OCI-LY1 (cell line): ENCODE data around the gene C16orf90.

Experiments used
- H2AFZ ChIP-seq: fragments of 200-600 bp; sonication (generic), shearing (Covaris generic); 2 replicates; pipeline ENCODE4 v1.6.0; 2014; ENCODE audit warnings: antibody characterized with exemption, mild to moderate bottlenecking, low read length
- H3F3A ChIP-seq: fragments of 200-600 bp; sonication (generic), shearing (Covaris generic); 2 replicates; pipeline ENCODE4 v1.6.0; 2014; ENCODE audit warnings: mild to moderate bottlenecking, antibody characterized with exemption, low read length, moderate library complexity; ENCODE audit not compliant: insufficient read depth
- H3K27ac ChIP-seq: fragments of 200-600 bp; sonication (generic); 2 replicates; pipeline ENCODE4 v1.5.1; 2014; ENCODE audit warnings: low read length, mixed run types, mild to moderate bottlenecking, low read depth; ENCODE audit not compliant: poor library complexity, severe bottlenecking
- H3K27me3 ChIP-seq: fragments of 200-600 bp; sonication (generic); 2 replicates; pipeline ENCODE4 v1.6.0; 2014; ENCODE audit warnings: antibody characterized with exemption, mild to moderate bottlenecking, low read length, moderate library complexity; ENCODE audit not compliant: insufficient read depth
- H3K36me3 ChIP-seq: fragments of 200-600 bp; sonication (generic); 2 replicates; pipeline ENCODE4 v1.6.1; 2014; ENCODE audit warnings: mild to moderate bottlenecking, antibody characterized with exemption, low read length, moderate library complexity, mixed read lengths; ENCODE audit not compliant: insufficient read depth
- H3K4me1 ChIP-seq: fragments of 200-600 bp; sonication (generic); 2 replicates; pipeline ENCODE4 v1.5.1; 2014; ENCODE audit warnings: mild to moderate bottlenecking, low read length, moderate library complexity; ENCODE audit not compliant: insufficient read depth, severe bottlenecking
- H3K4me2 ChIP-seq: fragments of 200-600 bp; sonication (generic), shearing (Covaris generic); 2 replicates; pipeline ENCODE4 v1.6.1; 2014; ENCODE audit warnings: low read length
- H3K4me3 ChIP-seq: fragments of 200-600 bp; sonication (generic); 2 replicates; pipeline ENCODE4 v1.5.1; 2014; ENCODE audit warnings: low read length, low read depth, mild to moderate bottlenecking, mixed read lengths; ENCODE audit not compliant: poor library complexity, severe bottlenecking
- H3K79me2 ChIP-seq: fragments of 200-600 bp; shearing (Covaris generic); 2 replicates; pipeline ENCODE4 v1.6.1; 2016; ENCODE audit warnings: mixed run types, low read length, mixed read lengths; ENCODE audit not compliant: insufficient read depth
- H3K9ac ChIP-seq: fragments of 200-600 bp; sonication (generic), shearing (Covaris generic); 2 replicates; pipeline ENCODE4 v1.6.1; 2014; ENCODE audit warnings: mild to moderate bottlenecking, low read length, mixed read lengths
- H3K9me2 ChIP-seq: fragments of 200-600 bp; sonication (generic), shearing (Covaris generic); 2 replicates; pipeline ENCODE4 v1.6.1; 2014; ENCODE audit warnings: low read depth, mild to moderate bottlenecking, low read length, mixed read lengths
- H3K9me3 ChIP-seq: fragments of 200-600 bp; shearing (Covaris generic); 2 replicates; pipeline ENCODE4 v1.6.1; 2014; ENCODE audit warnings: low read length, mixed read lengths
- H4K20me1 ChIP-seq: fragments of 200-600 bp; sonication (generic), shearing (Covaris generic); 2 replicates; pipeline ENCODE4 v1.6.0; 2016; ENCODE audit warnings: mild to moderate bottlenecking, low read length; ENCODE audit not compliant: insufficient read depth
- CTCF ChIP-seq: fragments of 200-600 bp; sonication (generic), shearing (Covaris generic); IDR thresholded peaks from 2 replicates; pipeline ENCODE4 v1.5.1; 2017; ENCODE audit warnings: mild to moderate bottlenecking, antibody characterized with exemption, low read length, moderate library complexity, mixed read lengths
- EZH2 ChIP-seq: fragments of 200-600 bp; sonication (generic), shearing (Covaris generic); IDR thresholded peaks from 2 replicates; pipeline ENCODE4 v1.8.0; 2017; ENCODE audit warnings: borderline replicate concordance, mixed run types, mild to moderate bottlenecking, antibody characterized with exemption, low read length, moderate library complexity, mixed read lengths

Gene C16orf90

GRCh38 chr16:3534126-3534525, 38.8 kb upstream of the C16orf90 start:
- Histone ChIP-seq H3K4me1 (peaks cover 24% of the 10 kb centered on the region), H3K4me3 (no peak overlapping the region), H3K27ac (no peak overlapping the region), H3K36me3 (0 out of 2 replicates have a peak, but pooled peaks cover 5% of the 10 kb centered on the region), H3K4me2 (no peak overlapping the region), H3K9me2 (no peaks in the 10 kb centered on the region), H3F3A (no peaks in the 10 kb centered on the region), H4K20me1 (no peaks in the 10 kb centered on the region), H3K9me3 (no peaks in the 10 kb centered on the region), H3K79me2 (no peaks in the 10 kb centered on the region), H2AFZ (no peak overlapping the region), H3K27me3 (no peaks in the 10 kb centered on the region), H3K9ac (no peak overlapping the region)
- no peak for TF ChIP-seq CTCF
- no peak for TF ChIP-seq EZH2

- Histone ChIP-seq H3K4me3 (no peak overlapping the region), H2AFZ (no peak overlapping the region), H3F3A (no peaks in the 10 kb centered on the region), H3K27ac (no peak overlapping the region), H3K9me2 (no peaks in the 10 kb centered on the region), H3K9ac (no peak overlapping the region), H4K20me1 (no peaks in the 10 kb centered on the region), H3K4me1 (peaks cover 17% of the 10 kb centered on the region), H3K9me3 (no peaks in the 10 kb centered on the region), H3K79me2 (no peaks in the 10 kb centered on the region), H3K27me3 (no peaks in the 10 kb centered on the region), H3K4me2 (no peak overlapping the region), H3K36me3 (0 out of 2 replicates have a peak, but pooled peaks cover 5% of the 10 kb centered on the region)
- no peak for TF ChIP-seq EZH2
- TF ChIP-seq CTCF, result no peak
These were observed 37.5 kb upstream of the C16orf90 start for GRCh38 chr16:3532741-3533140.

- Histone ChIP-seq H3K4me3 (no peak overlapping the region), H3K4me1 (peaks cover 4% of the 10 kb centered on the region), H3K79me2 (no peaks in the 10 kb centered on the region), H3K4me2 (no peak overlapping the region), H3K9me3 (no peaks in the 10 kb centered on the region), H3K9me2 (no peaks in the 10 kb centered on the region), H3K27me3 (no peaks in the 10 kb centered on the region), H3F3A (no peaks in the 10 kb centered on the region), H3K36me3 (0 out of 2 replicates have a peak, but pooled peaks cover 5% of the 10 kb centered on the region), H3K9ac (no peak overlapping the region), H4K20me1 (no peaks in the 10 kb centered on the region), H2AFZ (no peak overlapping the region), H3K27ac (no peak overlapping the region)
- TF ChIP-seq CTCF (no peak), EZH2 (no peak)
These were observed 35.2 kb upstream of the C16orf90 start for GRCh38 chr16:3530371-3530914.
